H1 (cell line): ENCODE data around the gene C17orf107. TPM values are rescaled to one million over a fixed set of nuclear protein-coding genes. Genes with fewer than 3 reads are reported as not detected.

ENCODE experiments used
- CBX5 ChIP-seq: fragments of 300-800, 300-1000 bp; sonication (generic); IDR thresholded peaks from 2 replicates; pipeline ENCODE4 v1.7.1; 2016; ENCODE audit warnings: antibody characterized with exemption, low read length, low read depth
- NRF1 ChIP-seq: IDR thresholded peaks from 2 replicates; pipeline ENCODE4 v1.6.1; 2011; ENCODE audit warnings: mild to moderate bottlenecking, low read depth, low read length, improper control_type of control experiment
- POLR2A ChIP-seq, 2 experiments: IDR thresholded peaks; 1 replicate in 1 of 2; 2 replicates in 1 of 2; pipeline ENCODE4 v1.6.1; 2011; ENCODE audit warnings: low read depth in 2 of 2, low read length in 2 of 2, mild to moderate bottlenecking in 2 of 2; ENCODE audit errors: control extremely low read depth in 1 of 2
- SAP30 ChIP-seq: fragments of 300-600 bp; sonication (generic); IDR thresholded peaks from 2 replicates; pipeline ENCODE4 v1.7.1; 2012; ENCODE audit warnings: low read length, moderate library complexity, mild to moderate bottlenecking, inconsistent platforms; ENCODE audit not compliant: insufficient read depth, insufficient replicate concordance
- USF2 ChIP-seq: IDR thresholded peaks from 2 replicates; pipeline ENCODE4 v1.6.1; 2011; ENCODE audit warnings: low read length, improper control_type of control experiment
- polyA plus RNA-seq, 7 experiments: library from polyadenylated mRNA; depleted of rRNA in 3 of 7; stranded (reverse) in 5 of 7; unstranded in 2 of 7; fragments of >200 nt in 5 of 7; fragments of 200-250 nt in 2 of 7; gene quantifications; 1 replicate in 5 of 7; 2 replicates in 1 of 7; 4 replicates in 1 of 7; pipeline versions ENCODE4 v1.2.1 to v1.2.3, GENCODE V29; 2011 to 2013; ENCODE audit warnings: missing spikeins in 2 of 7, mixed read lengths in 2 of 7
- total RNA-seq: library from RNA; stranded (reverse); fragmentation: NEBNext Ultra II Directional; extraction: Animal tissue kit (Norgen Biotek cat#: 25700); gene quantifications from 2 replicates; pipeline ENCODE4 v1.2.1, GENCODE V29; 2021

Gene C17orf107
- total and polyA plus RNA-seq, 2 of the 8 experiments (the other 6 are each of a cell fraction or from before 2014, with no cell fraction given), result 0.39 to 0.45 TPM

- TF ChIP-seq SAP30 (no peak), NRF1 (no peak), CBX5 (no peak), USF2 (no peak), POLR2A (IDR thresholded peaks at IDR 0.05; ENCODE audit: control extremely low read depth in 1 of 2, low read depth in 2 of 2, low read length in 2 of 2) (no peak)
Measured at GRCh38 chr17:4950746-4951204, 51.4 kb downstream of the C17orf107 start, which contains the start of gene ENO3 (continued).
